Right lobe of liver (tissue), 4 donors: ENCODE results near the gene FOXA1.

Experiments used
- CTCF ChIP-seq, 4 donors: fragments of 200-600 bp in 3 of 4; fragments of 450-650 bp in 1 of 4; IDR thresholded peaks; one replicate each; pipeline versions ENCODE4 v1.5.1 to v1.8.0; 2016 to 2022; ENCODE audit warnings: antibody characterized with exemption in 4 of 4, mild to moderate bottlenecking in 2 of 4
- POLR2A ChIP-seq: fragments of 450-650 bp; IDR thresholded peaks from one replicate; pipeline ENCODE4 v1.6.1; 2017; ENCODE audit warnings: antibody characterized with exemption, mild to moderate bottlenecking
- donor health status: DM: no; HTN: no; CAD: no.
- donor health status: DM: no; HTN: no; CAD: no.
- donor health status: DM: no; HTN: yes; CAD: no.

- TF ChIP-seq CTCF (IDR thresholded peaks at IDR 0.05) (no peak), POLR2A (no peak)
Measured at GRCh38 chr14:37637341-37637740, 42.3 kb upstream of the FOXA1 start.
